ENCODE data around the gene BMP6.

Gene BMP6

GRCh38 chr6:7701212-7701834 lies 24.6 kb upstream of the BMP6 start:
- Histone ChIP-seq H3K4me1 (ENCODE audit: low read length) (peaks cover 12% of the 10 kb centered on the region), H3K27ac (ENCODE audit: low read length) (no peak overlapping the region), H3K9ac (ENCODE audit: low read length) (no peak overlapping the region), H2AFZ (ENCODE audit: low read depth, low read length) (no peak overlapping the region), H3K36me3 (replicated peaks; ENCODE audit: low read depth, low read length) (no peaks in the 10 kb centered on the region), H3K27me3 (ENCODE audit: low read depth, low read length) (no peaks in the 10 kb centered on the region), H3K79me2 (ENCODE audit: low read length) (no peaks in the 10 kb centered on the region), H4K20me1 (ENCODE audit: insufficient read depth, low read length) (no peaks in the 10 kb centered on the region), H3K4me2 (ENCODE audit: low read length) (no peak overlapping the region), H3K9me3 (ENCODE audit: insufficient read depth, low read length) (no peaks in the 10 kb centered on the region), H3K4me3 (ENCODE audit: low read length) (no peak overlapping the region)
- no peak for TF ChIP-seq EZH2phosphoT487 (IDR thresholded peaks at IDR 0.05; ENCODE audit: low read depth)

- H3K27me3 ChIP-seq (ENCODE audit: low read depth, low read length): no peaks in the 10 kb centered on the region
- H3K4me2 ChIP-seq (ENCODE audit: low read length): no peak overlapping the region
- no peaks in the 10 kb centered on the region for H4K20me1 ChIP-seq (ENCODE audit: insufficient read depth, low read length)
- no peak overlapping the region for H3K27ac ChIP-seq (ENCODE audit: low read length)
- no peaks in the 10 kb centered on the region for H3K9me3 ChIP-seq (ENCODE audit: insufficient read depth, low read length)
- H2AFZ ChIP-seq (ENCODE audit: low read depth, low read length): no peak overlapping the region
- H3K36me3 ChIP-seq (replicated peaks; ENCODE audit: low read depth, low read length): no peaks in the 10 kb centered on the region
- no peak overlapping the region for H3K9ac ChIP-seq (ENCODE audit: low read length)
- H3K4me1 ChIP-seq (ENCODE audit: low read length): peaks cover 4% of the 10 kb centered on the region
- TF ChIP-seq CTCF (IDR thresholded peaks at IDR 0.05; ENCODE audit: low read depth, low read length) (no peak), EZH2phosphoT487 (IDR thresholded peaks at IDR 0.05; ENCODE audit: low read depth) (no peak)
- no peak overlapping the region for H3K4me3 ChIP-seq (ENCODE audit: low read length)
- no peaks in the 10 kb centered on the region for H3K79me2 ChIP-seq (ENCODE audit: low read length)
Observed at GRCh38 chr6:7703148-7703680, 22.7 kb upstream of the BMP6 start.

GRCh38 chr6:7705483-7705882 lies 20.4 kb upstream of the BMP6 start:
- Histone ChIP-seq H3K4me3 (ENCODE audit: low read length) (no peak overlapping the region), H3K36me3 (replicated peaks; ENCODE audit: low read depth, low read length) (no peaks in the 10 kb centered on the region), H2AFZ (ENCODE audit: low read depth, low read length) (no peak overlapping the region), H3K4me1 (ENCODE audit: low read length) (no peaks in the 10 kb centered on the region), H3K9ac (ENCODE audit: low read length) (no peak overlapping the region), H3K9me3 (ENCODE audit: insufficient read depth, low read length) (no peaks in the 10 kb centered on the region), H4K20me1 (ENCODE audit: insufficient read depth, low read length) (no peaks in the 10 kb centered on the region), H3K79me2 (ENCODE audit: low read length) (no peaks in the 10 kb centered on the region), H3K4me2 (ENCODE audit: low read length) (no peak overlapping the region), H3K27me3 (ENCODE audit: low read depth, low read length) (no peaks in the 10 kb centered on the region), H3K27ac (ENCODE audit: low read length) (no peak overlapping the region)
- no peak for TF ChIP-seq CTCF (IDR thresholded peaks at IDR 0.05; ENCODE audit: low read depth, low read length)
- TF ChIP-seq EZH2phosphoT487 (IDR thresholded peaks at IDR 0.05; ENCODE audit: low read depth): no peak

- H3K4me1 ChIP-seq (ENCODE audit: low read length): no peaks in the 10 kb centered on the region
- no peaks in the 10 kb centered on the region for H3K36me3 ChIP-seq (replicated peaks; ENCODE audit: low read depth, low read length)
- no peak overlapping the region for H3K9ac ChIP-seq (ENCODE audit: low read length)
- H3K9me3 ChIP-seq (ENCODE audit: insufficient read depth, low read length): no peaks in the 10 kb centered on the region
- H4K20me1 ChIP-seq (ENCODE audit: insufficient read depth, low read length): no peaks in the 10 kb centered on the region
- TF ChIP-seq CTCF (IDR thresholded peaks at IDR 0.05; ENCODE audit: low read depth, low read length) (no peak), EZH2phosphoT487 (IDR thresholded peaks at IDR 0.05; ENCODE audit: low read depth) (no peak)
- H3K27ac ChIP-seq (ENCODE audit: low read length): no peak overlapping the region
- H3K4me2 ChIP-seq (ENCODE audit: low read length): no peak overlapping the region
- no peak overlapping the region for H3K4me3 ChIP-seq (ENCODE audit: low read length)
- H3K27me3 ChIP-seq (ENCODE audit: low read depth, low read length): no peaks in the 10 kb centered on the region
- no peaks in the 10 kb centered on the region for H3K79me2 ChIP-seq (ENCODE audit: low read length)
- no peak overlapping the region for H2AFZ ChIP-seq (ENCODE audit: low read depth, low read length)
Observed at GRCh38 chr6:7706269-7706668, 19.6 kb upstream of the BMP6 start.

All from OCI-LY3 (cell line).